A549 treated with RU486 at 1 μM for 4 hours (cell line): ENCODE measurements around the gene IRF9. TPM values are rescaled to one million over a fixed set of nuclear protein-coding genes. Genes with fewer than 3 reads are reported as not detected.

Experiments used
- total RNA-seq: library from RNA; stranded (reverse); fragments of 200-300 nt; extraction: Qiagen RNA extraction; gene quantifications from 5 replicates; pipeline ENCODE4 v1.2.3, GENCODE V29; 2022; ENCODE audit warnings: low read depth

Gene IRF9
- total RNA-seq: 14.5 to 20.9 TPM (median 16.8 TPM) in 5 replicates

GRCh38 chr14:24160850-24161804, at the start of gene IRF9:
TSS of gene IRF9 (plus strand) at chr14:24161265. CDS start at chr14:24162145, 880 bp downstream.

GRCh38 chr14:24114532-24115421, 46.3 kb upstream of the IRF9 start, which contains the start of the genes DCAF11 and NRL:
TSS of gene DCAF11 (plus strand) at chr14:24114777. CDS start at chr14:24115595, 818 bp downstream.
TSS of gene NRL (minus strand) at chr14:24114949. CDS start at chr14:24082848, 32,101 bp downstream.

GRCh38 chr14:24130380-24130716, 30.7 kb upstream of the IRF9 start, which contains the start of gene FITM1:
TSS of gene FITM1 (plus strand) at chr14:24130659. CDS start at chr14:24131564, 905 bp downstream.

GRCh38 chr14:24135834-24136683, 25.0 kb upstream of the IRF9 start, which contains the start of gene PSME1:
TSS of gene PSME1 (plus strand) at chr14:24136194. CDS start at chr14:24136263, 69 bp downstream.

GRCh38 chr14:24141097-24141880, 19.8 kb upstream of the IRF9 start, which contains the start of gene EMC9:
TSS of gene EMC9 (minus strand) at chr14:24141591. CDS start at chr14:24141304, 287 bp downstream.

GRCh38 chr14:24146453-24146977, 14.6 kb upstream of the IRF9 start, which contains the start of gene PSME2:
TSS of gene PSME2 (minus strand) at chr14:24146610. CDS start at chr14:24146581, 29 bp downstream.

GRCh38 chr14:24146978-24147760, 13.9 kb upstream of the IRF9 start, which contains the start of gene RNF31:
TSS of gene RNF31 (plus strand) at chr14:24147498. CDS start at chr14:24147699, 201 bp downstream.

GRCh38 chr14:24171422-24172260, 10.6 kb downstream of the IRF9 start, which contains the start of gene REC8:
TSS of gene REC8 (plus strand) at chr14:24172080. CDS start at chr14:24172553, 473 bp downstream.

GRCh38 chr14:24188251-24189058, 27.4 kb downstream of the IRF9 start, which contains the start of gene IPO4:
TSS of gene IPO4 (minus strand) at chr14:24188816. CDS start at chr14:24188787, 29 bp downstream.

GRCh38 chr14:24195186-24196070, 34.4 kb downstream of the IRF9 start, which contains the start of gene TM9SF1:
TSS of gene TM9SF1 (minus strand) at chr14:24195441. CDS start at chr14:24195019, 422 bp downstream.

GRCh38 chr14:24212924-24213865, 52.1 kb downstream of the IRF9 start, which contains the start of gene CHMP4A:
TSS of gene CHMP4A (minus strand) at chr14:24213488. CDS start at chr14:24213439, 49 bp downstream.

GRCh38 chr14:24215495-24216344, 54.7 kb downstream of the IRF9 start, which contains the start of gene MDP1:
TSS of gene MDP1 (minus strand) at chr14:24216066. CDS start at chr14:24215955, 111 bp downstream.

